NCI-H128 (cell line): ENCODE data around the gene IRGC.

Source experiments
- DNase-seq: peaks from one replicate; lab custom pipeline; 2025; ENCODE audit not compliant: unreplicated experiment; lab: John Stamatoyannopoulos, UW

Gene IRGC

GRCh38 chr19:43721469-43722048 lies 5.7 kb downstream of the IRGC start:
- DNase-seq, result no peak

GRCh38 chr19:43723588-43723987 lies 7.7 kb downstream of the IRGC start:
- no peak for DNase-seq

GRCh38 chr19:43724896-43725295 lies 9.0 kb downstream of the IRGC start:
- no peak for DNase-seq

- no peak for DNase-seq
These were observed 9.6 kb downstream of the IRGC start for GRCh38 chr19:43725468-43725867.

GRCh38 chr19:43726736-43727592 lies 11.1 kb downstream of the IRGC start:
- DNase-seq, result no peak

GRCh38 chr19:43727593-43727853 lies 11.6 kb downstream of the IRGC start:
- DNase-seq, result no peak

GRCh38 chr19:43729919-43730318 lies 14.0 kb downstream of the IRGC start:
- no peak for DNase-seq

- no peak for DNase-seq
These were observed 15.5 kb downstream of the IRGC start for GRCh38 chr19:43731346-43731745.

- no peak for DNase-seq
These were observed 16.0 kb downstream of the IRGC start for GRCh38 chr19:43731846-43732245.

- DNase-seq, result no peak
These were observed 19.1 kb downstream of the IRGC start for GRCh38 chr19:43735013-43735412.

GRCh38 chr19:43735957-43736356 lies 20.1 kb downstream of the IRGC start:
- DNase-seq, result no peak

GRCh38 chr19:43738780-43739211 lies 22.9 kb downstream of the IRGC start:
- no peak for DNase-seq

- no peak for DNase-seq
These were observed 23.8 kb downstream of the IRGC start for GRCh38 chr19:43739439-43740235.

GRCh38 chr19:43741075-43741825 lies 25.4 kb downstream of the IRGC start:
- no peak for DNase-seq

GRCh38 chr19:43743059-43743458 lies 27.2 kb downstream of the IRGC start:
- no peak for DNase-seq

GRCh38 chr19:43747557-43748204 lies 31.8 kb downstream of the IRGC start:
- DNase-seq, result no peak

- DNase-seq, result no peak
These were observed 32.3 kb downstream of the IRGC start for GRCh38 chr19:43748205-43748594.

- no peak for DNase-seq
These were observed 32.8 kb downstream of the IRGC start for GRCh38 chr19:43748685-43749084.

- DNase-seq, result no peak
These were observed 33.3 kb downstream of the IRGC start for GRCh38 chr19:43749152-43749551.

GRCh38 chr19:43749898-43750297 lies 34.0 kb downstream of the IRGC start:
- no peak for DNase-seq
